GM21381 (cell line): Measurements from ENCODE around the gene EXO1.

Source experiments
- ATAC-seq: cut with Tn5 transposase; IDR thresholded peaks from one replicate; pipeline ENCODE4 v1.9.1; 2021; ENCODE audit warnings: mild to moderate bottlenecking, moderate library complexity; ENCODE audit not compliant: unreplicated experiment

Gene EXO1

DNA sequence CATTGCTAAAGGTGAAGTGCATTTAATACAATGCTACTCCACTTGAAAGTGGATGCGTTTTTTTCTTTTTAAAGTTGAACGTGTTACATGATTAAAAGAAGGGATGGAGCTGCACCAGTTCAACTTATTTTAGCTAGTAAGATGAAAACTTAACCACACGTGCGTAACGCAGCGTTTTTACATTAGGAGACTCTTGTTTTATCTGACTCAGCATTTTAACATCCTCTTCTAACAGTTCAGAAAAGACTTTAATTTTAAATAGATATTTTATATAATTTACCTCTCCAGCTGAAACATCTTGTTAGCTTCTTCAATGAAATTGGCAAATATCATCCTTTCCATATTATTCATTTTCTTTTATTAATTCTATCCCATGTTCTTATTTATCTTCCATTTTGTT, 33.4 kb downstream of the EXO1 start:
- ATAC-seq = no peak

DNA sequence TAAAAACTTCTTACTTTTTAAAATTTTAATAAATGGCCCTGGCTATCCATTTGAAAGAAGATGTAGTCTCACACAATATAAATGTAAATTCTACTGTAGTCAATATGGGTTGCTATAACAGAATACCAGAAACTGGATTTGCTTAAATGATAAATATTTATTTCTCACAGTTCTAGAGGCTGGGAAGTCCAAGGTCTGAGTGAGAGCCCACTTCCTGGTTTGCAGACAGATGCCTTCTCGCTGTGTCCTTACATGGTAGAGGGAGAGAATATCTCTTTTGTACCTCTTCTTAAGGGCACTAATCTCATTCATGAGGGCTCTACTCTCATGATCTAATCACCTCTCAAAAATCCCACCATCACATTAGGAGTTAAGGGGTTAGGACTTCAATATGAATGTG, 35.2 kb downstream of the EXO1 start:
- ATAC-seq = no peak

DNA sequence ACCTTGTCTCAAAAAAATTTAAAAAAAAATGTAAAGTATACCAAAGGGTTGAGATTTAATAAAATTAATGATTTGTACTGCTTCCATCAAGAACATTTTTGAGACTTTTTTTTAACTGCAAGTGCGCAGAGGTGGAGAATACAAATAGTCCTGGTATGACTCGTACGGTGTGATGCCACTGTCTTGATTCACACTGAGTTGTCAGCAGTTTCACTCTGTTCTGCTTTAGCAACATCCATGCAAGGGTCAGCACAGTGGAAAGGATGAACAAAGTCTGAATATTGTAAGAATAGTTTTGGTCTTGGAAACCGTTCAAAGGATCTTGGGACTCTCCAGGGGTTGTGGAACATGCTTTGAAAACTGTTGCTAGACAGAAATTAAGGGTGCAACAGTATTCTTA, 40.2 kb downstream of the EXO1 start:
- ATAC-seq = no peak

DNA sequence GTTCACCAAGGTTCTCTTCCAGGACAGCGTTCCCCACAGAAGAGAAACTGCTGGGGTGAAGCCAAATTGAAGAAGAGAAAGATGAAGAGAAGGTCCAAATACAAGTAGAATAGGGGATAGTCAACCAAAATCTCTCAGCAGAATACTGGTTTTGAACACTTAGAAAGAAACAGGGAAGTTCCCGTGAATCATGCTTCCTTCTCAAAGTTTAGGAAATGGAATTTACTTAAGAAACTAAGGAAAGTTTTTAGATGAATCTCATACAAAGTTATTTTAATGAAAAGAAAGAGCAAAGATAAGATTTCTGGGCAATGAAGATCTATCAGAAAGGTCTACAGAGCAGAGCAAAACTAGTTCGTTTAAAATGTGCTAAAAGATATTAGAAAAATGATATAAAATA, 43.3 kb downstream of the EXO1 start:
- no peak for ATAC-seq

DNA sequence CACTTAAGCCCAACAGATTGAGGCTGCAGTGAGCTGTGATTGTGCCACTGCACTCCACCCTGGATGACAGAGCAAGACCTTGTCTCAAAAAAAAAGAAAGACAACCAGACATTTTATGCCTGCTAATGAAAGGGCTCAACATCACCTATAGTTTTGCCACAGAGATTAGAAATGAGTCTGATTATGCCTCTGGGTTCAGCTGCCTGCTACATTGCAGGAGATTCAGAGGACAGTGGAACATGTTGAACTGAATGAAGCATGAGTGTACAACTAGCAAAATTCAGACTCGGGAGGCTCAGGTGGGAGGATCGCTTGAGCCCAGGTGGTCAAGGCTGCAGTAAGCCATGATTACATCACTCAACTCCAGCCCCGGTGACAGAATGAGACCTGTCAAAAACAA, 46.0 kb downstream of the EXO1 start:
- ATAC-seq = no peak

DNA sequence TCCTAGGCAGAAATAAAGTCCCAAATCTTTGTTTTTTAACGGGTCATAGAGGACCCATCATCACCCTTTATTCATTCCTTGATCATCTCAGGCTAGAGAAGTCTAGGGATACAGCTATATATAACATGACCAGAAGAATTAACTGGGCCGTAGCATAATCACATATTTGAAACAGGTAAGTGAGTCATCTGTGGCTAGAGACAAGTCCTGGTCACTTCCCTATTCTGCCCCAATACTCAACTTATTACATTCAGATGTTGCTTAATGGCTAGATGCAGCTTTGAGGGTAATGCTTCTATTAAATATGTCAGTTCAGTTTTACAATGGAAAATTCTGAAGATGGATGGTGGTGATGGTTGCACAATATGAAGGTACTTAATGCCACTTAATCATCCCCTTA, 47.0 kb downstream of the EXO1 start:
- peak; percentile 74 for ATAC-seq

DNA sequence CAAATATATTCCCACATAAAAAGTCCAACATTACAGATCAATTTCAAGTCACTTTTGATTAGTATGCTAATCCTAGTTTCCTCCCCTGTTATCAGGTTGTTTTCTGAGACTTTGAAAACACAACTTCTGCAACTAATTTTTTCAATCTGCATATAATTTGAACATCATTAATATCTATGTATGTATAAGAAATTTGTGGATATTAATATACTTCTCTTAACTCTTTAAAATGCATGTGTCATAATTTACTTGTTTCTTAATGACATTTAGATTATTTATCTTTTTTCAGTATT, 48.6 kb downstream of the EXO1 start:
- no peak for ATAC-seq

DNA sequence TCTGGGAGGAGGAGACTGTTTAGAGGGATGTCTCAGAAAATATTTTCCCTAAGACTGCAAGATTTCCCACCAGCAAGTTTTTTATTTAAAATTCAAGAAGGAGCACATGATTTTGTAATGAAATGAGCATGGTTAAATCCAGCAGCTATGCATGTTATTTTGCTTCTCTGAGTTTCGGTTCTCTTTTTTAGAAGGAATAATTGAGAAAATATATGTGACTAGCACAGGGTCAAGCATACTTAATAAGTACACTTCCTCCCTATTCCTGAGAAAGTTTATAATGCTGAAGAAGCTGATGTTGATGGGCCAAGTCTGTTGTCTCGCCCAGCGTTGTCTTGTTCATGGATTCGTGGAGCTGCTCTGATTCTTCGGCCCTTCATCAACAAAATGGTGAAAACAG, 51.2 kb downstream of the EXO1 start:
- ATAC-seq = no peak

DNA sequence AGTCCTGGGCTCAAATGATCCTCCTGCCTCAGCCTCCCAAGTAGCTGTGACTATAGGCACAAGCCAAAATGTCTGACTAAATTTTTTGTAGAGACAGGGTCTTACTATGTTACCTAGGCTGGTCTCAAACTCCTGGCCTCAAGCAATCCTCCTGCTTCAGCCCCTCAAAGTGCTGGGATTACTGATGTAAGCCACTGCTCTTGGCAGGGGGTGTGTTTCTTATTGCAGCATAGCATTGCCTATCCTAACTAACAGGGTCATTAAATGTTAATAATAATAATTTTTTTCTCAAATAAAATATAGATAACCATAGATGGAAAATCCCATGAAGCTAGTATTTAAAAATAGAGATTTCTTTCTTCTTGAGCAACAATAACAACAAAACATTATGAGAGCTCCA, 52.4 kb downstream of the EXO1 start:
- no peak for ATAC-seq

DNA sequence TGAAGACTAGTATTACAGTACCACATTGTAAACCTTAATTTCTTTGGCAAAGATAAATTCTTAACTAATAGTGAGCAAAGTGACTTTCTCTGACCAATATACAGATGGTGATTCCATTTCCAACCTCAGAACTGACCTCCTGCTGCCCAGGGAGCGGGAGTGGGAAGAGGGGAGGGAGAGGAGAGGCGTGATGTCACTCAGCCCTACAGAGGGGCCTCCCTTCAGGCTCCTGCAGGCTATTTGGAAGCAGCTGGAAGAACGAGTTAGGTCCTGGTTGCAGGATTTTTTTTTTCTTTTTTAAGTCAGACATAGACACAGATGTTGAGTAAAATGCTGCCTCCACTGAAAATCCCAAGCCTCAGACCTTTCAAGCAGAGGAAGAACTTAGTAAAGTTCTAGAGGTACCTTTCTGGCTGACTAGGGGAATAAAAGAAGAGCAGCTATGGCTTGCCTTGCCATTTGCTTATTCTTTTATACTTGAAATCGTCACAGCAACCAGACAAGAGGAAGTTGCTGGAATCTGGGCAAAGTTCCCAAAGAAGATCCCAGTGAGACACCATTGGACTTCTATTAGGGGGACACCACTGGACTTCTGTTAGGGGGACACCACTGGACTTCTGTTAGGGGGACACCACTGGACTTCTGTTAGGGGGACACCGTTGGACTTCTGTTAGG, 54.5 kb downstream of the EXO1 start:
- ATAC-seq = no peak

DNA sequence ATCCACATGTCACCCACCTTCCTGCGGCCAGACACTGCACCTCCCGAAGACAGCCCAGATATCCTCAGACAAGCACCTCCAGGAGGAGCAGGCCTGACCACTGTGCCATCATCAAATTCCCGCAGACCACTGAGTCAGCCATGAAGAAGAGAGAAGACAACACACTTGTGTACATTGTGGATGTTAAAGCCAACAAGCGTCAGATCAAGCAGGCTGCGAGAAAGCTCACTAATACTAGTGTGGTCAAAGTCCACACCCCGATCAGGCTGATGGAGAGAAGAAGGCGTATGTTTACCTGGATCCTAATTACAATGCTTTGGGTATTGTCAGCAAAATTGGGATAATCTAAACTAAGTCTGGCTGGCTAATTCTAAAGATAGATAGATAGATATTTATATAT, 68.2 kb downstream of the EXO1 start:
- ATAC-seq = no peak

DNA sequence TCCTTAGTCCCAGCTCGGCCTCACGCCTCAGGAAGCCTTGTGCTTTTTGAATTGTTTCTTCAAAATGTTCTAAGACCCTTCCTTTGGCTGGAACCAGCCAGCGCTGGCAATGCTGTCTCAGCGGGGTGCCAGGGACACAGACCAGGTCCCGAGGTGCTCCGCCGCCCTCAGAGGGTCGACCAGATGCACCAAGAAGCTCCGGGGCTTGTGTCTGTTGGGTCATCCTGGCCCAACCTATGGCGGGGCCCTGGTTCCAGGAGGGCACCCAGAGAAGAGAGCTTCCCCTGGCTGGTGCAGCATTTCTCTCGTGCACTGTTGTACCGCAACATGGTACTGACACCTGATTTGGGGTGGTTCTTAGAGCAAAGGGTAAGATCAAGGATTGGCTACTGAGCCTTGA, 69.5 kb downstream of the EXO1 start:
- ATAC-seq = no peak

DNA sequence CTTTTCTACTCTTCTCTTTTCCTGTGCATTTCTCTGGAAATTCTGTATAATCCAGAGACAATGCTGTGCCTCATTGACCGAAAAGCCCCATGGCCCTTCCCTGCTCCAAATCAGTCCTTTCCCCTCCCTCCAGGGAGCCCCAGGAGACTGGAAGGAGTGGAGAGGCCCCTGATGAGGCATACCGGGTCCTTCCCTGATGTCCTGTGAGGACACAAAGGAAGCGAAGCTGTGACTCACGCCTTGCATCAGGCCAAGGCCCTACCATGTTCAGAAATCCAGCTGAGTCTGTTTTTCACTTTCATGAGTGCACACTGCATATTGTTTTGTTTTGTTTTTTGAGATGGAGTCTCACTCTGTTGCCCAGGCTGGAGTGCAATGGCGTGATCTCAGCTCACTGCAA, 70.9 kb downstream of the EXO1 start:
- no peak for ATAC-seq

DNA sequence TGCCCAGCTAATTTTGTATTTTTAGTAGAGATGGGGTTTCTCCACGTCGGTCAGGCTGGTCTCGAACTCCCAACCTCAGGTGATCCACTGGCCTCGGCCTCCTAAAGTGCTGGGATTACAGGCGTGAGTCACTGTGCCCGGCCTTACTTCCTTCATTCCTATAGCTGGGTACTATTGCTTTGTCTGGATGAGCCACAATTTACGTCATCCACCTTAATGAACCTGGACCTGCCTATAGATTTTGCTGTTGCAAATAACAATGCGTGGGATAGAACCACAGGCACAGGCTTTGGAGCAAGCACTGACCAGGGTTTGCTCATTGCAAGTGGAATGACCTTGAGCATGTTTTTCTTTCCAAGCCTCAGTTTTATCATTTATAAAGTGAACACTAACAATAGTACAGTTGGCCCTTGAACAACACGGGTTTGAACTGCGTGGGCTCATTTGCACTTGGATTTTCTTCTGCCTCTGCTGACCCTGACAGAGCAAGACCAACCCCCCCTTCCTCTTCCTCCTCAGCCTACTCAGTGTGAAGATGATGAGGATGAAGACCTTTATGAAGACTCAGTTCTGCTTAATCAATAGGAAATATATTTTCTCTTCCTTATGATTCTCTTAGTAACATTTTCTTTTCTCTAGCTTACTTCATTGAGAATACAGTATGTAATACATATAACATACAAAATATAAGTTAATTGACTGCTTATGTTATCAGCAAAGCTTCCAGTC, 76.2 kb downstream of the EXO1 start:
- ATAC-seq = no peak

DNA sequence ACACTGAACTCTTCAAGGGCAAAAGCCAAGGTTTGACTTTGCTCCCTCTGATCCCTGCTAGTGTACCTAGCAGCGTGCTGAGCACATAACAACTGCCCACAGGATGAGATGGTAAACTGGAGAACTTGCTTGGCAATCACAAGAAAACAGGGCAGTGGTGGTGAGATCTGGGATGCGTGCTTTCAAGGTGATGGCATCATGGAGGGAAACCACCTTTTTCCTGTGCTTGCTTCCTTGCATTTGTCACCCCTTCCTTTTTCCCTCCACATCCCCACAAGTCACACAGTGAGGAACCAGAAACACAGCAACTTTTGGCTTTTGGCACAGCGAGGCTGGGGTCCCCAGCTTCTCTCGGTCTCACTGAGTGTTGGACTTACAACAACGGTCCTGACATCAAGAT, 78.1 kb downstream of the EXO1 start:
- no peak for ATAC-seq

DNA sequence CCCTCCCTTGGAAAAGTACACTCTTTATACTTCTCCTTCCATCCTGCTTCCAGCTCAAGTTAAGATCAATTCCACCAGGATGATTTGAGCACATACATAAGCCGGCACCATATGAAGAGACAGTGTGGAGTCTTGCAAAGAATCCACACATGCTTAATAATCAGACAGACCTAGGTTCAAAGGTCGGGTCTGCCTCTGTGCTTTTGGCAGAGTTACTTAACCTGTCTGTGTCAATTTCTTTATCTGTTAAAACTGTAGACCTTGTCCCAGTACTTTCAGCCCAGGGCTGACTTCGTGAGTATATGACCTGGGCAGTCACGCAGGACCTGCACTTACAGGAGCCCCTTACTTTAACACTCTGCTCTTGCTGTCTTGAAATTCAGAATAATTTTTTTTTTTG, 79.3 kb downstream of the EXO1 start:
- ATAC-seq = no peak

DNA sequence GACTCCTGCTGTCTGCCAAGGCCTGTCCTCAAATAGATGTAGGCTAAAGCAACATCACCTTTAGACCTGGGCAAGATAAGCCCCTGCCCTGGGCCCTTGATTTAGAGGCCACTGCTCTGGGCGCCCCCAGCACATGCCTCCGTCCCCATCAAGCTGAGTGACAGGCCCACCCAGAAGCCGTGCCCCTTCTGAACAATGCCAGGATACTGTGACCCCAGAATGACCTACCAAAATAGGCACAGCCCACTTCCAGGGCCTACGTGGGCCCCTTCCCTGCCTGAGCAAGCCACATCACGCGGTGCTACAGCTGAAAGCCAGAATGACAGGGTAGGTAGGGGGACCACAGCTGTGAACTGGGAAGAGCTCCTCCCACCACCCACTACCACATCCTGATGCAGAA, 84.8 kb downstream of the EXO1 start:
- ATAC-seq = no peak

DNA sequence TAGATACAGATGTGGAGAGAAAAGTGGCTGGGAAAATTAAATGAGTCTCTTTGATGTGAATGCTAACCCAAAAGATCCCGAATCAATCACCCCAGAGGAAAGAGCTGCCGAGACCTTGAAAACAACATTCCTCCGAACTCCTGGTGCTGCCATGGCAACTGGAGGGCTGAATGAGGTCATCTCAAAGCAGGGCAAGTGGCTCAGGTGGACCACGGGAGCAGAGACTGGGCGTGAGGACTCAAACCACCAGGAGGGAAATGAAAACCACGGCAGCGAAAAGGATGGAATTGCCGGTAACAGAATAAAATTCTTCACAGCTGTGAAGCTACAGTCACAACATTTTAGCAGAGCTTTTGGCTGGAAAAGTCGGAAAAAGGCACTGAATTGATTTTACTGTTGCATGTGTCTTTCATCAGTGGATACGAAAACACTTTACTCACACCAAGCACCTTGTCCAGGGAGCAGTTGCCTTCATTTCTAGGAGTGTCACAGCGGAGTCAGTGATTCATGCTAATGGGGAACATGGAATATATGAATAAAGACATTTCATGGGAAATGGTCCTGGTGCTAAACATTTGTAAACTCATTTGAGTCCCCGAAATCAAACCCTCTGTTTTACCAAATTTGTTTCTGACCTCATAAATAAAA, 86.3 kb downstream of the EXO1 start:
- no peak for ATAC-seq

DNA sequence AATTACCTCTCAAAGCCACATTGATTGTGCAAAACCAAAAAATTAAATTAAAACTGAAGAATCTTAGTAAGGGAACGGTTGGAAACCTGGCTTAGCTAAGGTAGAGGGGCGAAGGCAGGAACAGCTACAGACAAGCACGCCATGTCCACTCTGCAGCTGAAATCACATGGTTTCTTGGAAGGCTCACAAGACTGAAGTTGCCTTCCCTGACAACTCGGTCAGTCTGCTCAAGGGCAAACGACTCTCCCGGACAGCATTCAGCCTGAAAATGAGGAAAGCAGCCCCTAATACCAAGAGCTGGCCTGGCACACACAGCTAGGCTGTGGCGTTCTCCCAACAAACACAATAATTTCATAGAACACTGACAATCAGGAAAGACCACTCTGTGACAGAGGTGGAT, 86.9 kb downstream of the EXO1 start:
- no peak for ATAC-seq
